ENCODE data around the gene AK4.
"Not testable (repeated sequence)": the region's sequence is repeated elsewhere in the genome, so short reads cannot be mapped to it uniquely, and the experiment has no call there.

Gene AK4

DNA sequence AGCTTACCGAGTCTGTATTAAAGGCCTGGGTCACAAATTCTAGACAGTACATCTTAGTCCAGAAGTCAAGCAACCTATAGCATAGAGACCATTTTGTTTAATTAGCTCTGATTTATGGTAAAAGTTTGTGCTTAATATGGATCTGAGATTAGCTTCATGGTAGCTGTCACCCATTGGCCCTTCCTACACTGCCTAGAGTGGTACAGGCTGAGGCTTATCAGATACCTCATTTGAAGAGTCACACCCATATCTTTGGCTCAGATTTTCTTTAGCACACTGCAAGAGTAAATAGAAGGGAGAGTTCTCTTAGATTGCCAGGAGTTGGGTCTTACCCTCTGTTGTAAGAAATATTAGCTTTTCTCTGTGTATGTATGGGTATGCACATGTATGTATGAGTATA, 3.6 kb downstream of the AK4 start:
- no peak for DNase-seq

DNA sequence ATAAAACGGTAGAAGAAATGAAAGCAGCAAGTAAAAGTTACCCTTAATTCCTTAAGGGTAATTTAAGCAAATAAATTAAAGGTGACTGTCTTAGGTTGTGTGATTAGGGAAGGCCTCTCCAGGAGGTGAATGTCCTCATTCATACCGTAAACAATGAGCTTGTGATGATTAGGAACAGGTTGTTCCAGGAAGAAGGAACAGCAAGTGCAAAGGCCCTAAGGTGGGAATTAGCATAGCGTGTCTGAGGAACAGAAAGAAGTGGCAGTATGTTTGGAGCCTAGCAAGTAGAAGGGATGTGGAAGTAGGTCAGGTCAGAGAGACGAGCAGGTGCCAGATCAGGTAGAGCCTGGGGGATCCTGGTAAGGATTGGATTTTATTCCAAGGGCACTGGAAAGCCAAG, 5.6 kb downstream of the AK4 start:
- DNase-seq, result no peak

DNA sequence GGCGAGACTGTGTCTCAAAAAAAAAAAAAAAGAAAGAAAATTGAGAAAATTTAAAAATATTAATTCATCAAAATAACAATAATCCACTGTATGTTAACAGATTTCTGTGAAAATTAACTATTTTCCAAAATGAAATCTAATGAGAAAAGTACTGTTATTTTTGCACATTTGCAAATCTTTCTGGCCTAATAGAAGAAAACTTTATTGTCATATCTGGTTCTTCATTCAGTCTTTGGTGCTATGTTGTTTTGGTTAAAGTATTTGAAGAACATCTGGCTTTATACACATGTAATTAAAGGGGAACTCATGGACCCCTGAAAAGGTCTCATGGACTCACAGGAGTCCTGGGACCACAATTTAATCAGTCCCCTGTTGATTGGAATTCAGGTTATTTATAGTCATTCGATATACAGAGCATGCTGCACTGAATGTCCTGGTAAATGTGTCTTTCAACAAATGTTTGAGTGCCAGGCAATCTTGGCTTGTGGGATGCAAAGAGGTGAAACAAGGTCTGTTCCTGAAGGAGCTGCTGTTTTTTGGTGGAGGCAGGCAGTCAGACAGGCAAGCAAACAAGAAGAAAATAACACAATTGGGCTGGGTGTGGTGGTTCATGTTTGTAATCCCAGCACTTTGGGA, 9.0 kb downstream of the AK4 start:
- no peak for DNase-seq

DNA sequence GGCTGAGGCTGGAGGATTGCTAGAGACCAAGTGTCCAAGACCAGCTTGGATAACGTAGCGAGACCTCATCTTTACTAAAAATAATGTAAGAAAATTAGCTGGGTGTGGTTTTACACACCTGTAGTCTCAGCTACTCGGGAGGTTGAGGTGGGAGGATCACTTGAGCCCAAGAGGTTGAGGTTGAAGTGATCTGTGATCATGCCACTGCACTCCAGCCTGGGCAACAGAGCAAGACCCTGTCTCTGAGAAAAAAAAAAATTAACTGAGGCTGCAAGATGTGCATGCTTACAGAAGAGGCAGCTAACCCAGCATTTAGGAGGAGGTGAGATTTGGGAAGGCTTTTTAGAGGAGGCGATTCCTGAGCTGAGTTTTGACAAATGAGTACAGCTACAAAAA, 9.5 kb downstream of the AK4 start:
- DNase-seq, result no peak

DNA sequence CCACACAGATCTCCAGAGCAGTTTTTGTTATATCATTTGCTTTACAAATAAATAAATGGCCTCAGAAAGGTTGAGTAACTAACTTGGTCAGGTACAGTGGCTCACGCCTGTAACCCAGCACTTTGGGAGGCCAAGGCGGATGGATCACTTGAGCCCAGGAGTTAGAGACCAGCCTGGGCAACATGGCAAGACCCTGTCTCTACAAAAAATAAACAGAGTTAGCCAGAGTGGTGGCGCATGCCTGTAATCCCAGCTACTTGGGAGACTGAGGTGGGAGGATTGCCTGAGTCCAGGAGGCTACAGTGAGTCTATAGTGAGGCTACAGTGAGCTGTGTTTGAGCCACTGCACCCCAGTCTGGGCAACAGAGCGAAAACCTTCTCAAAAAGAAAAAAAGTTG, 11.3 kb downstream of the AK4 start:
- DNase-seq, result not testable (repeated sequence)

DNA sequence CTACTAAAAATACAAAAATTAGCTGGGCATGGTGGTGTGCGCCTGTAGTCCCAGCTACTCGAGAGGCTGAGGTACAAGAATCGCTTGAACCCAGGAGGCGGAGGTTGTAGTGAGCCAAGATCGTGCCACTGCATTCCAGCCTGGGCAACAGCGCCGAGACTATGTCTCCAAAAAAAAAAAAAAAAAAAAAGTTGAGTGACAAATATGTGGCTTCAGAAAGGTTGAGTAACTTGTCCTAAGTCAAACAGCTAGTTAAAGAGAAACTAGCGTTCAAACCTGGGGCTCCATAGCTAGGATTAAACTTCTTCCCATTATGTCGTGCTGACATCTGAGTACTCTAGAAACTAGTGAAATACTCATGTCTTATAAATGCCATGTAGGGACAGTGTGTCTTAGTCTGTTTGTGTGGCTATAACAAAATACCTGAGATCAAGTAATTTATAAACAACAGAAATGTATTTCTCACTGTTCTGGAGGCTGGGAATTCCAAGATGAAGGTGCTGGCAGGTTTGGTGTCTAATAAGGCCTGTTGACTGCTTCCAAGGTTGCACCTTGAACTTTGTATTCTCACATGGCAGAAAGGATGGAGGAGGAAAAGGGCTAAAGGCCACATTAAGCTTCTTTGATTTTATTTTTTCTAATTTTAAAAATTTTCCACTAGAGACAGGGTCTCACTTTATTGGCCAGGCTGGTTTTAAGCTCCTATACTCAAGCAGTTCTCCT, 12.0 kb downstream of the AK4 start:
- no peak for DNase-seq

DNA sequence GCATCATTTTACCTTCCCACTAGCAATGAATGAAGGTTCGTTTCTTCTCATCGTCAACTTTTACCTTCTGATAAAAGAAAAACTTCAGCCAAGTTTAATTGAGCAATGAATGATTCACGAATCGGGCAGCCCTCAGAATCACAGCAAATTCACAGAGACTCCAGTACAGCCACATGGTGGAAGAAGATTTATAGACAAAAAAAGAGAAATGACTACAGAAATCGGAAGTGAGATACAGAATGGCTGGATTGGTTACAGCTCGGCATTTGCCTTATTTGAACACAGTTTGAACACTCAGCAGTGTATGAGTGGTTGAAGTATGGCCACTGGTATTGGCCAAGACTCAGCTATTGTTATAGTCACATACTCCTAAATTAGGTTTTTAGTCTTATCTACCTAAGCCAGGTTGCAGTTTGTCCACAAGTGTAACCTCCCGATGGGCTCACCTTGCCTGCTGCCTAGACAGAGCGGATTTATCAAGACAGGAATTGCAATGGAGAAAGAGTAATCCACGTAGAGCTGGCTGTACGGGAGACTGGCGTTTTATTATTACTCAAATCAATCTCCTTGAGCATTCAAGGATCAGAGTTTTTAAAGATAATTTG, 15.3 kb downstream of the AK4 start:
- no peak for DNase-seq

DNA sequence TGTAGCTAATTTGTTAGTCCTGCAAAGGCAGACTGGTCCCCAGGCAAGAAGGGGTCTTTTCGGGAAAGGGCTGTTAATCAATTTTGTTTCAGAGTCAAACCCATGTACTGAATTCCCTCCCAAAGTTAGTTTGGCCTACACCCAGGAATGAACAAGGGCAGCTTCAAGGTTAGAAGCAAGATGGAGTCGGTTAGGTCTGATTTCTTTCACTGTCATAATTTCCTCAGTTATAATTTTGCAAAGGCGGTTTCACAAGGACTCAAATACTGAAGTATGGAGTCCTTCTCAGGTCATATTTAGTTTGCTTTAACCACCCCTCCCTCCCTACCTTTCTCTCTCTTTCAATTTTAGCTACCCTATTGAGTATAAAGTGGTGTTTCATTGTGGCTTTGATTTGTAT, 16.1 kb downstream of the AK4 start:
- DNase-seq, result not testable (repeated sequence)

DNA sequence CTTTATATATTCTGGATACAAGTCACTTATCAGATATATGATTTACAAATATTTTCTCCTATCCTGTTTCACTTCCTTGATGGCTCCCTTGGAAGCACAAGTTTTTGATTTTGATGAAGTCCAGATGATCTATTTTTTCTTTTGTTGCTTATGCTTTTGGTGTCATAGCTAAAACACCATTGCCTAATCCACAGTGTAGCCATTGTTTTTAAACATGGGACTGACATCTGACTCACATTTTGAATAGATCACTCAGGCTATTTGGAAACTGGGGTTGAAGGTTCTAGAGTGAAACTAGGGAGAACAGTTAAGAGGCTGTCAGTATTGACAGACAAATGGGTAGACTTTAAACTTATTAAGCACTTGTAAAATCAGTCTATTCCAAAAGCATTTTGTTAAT, 16.6 kb downstream of the AK4 start:
- no peak for DNase-seq

DNA sequence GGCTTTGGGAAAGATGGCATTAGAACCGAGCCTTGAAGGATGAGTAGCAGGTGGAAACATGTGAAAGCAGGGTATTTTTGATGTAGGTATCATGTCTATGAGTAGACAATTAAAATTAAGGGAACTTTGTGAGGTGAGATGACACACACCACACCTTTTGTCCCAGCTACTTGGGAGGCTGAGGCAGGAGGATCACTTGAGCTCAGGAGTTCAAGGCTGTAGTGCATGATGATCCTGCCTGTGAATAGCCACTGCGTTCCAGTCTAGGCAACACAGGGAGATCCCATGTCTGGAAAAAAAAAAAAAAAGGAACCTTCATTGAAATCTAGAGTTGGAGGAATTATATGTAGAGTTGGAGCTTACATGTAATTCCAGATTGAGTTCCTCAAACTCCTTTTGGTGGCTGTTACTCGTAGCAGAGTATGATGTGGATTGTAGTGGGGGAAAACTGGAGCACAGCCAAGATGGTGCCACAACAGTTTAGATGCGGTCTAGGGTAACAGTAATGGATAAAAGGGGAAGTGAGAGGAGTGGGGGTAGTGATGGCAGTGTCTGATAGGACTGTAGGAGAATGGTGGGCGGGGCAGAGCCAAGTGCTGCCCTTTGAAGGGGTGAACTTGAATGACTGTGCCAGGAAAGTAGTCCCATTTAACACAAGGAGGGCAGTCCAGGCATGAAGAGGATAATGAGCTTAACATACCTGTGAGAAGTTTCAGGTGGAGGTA, 17.4 kb downstream of the AK4 start:
- no peak for DNase-seq

DNA sequence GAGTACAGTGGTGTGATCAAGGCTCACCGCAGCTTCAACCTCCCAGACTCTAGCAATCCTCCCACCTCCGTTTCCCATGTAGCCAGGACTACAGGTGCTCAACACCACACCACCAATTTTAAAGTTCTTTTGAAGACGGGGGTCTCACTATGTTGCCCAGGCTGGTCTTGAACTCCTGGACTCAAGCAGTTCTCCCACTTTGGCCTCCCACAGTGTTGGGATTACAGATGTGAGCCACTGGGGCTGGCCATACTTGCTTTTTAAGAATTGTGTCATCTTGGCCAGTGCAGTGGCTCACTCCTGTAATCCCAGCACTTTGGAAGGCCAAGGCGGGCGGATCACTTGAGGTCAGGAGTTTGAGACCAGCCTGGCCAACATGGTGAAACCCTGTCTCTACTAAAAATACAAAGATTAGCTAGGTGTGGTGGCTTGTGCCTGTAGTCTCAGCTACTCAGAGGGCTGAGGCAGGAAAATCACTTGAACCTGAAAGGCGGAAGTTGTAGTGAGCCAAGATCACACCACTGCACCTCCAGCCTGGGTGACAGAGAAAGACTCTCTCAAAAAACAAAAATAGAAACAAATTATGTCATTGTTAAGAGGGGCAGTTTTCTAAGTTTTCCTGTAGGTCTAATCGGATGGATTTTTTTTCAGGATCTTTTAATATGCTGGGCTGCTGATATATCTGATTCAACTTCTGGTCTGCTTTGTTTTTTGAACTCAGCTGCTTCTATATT, 18.7 kb downstream of the AK4 start:
- DNase-seq, result no peak

DNA sequence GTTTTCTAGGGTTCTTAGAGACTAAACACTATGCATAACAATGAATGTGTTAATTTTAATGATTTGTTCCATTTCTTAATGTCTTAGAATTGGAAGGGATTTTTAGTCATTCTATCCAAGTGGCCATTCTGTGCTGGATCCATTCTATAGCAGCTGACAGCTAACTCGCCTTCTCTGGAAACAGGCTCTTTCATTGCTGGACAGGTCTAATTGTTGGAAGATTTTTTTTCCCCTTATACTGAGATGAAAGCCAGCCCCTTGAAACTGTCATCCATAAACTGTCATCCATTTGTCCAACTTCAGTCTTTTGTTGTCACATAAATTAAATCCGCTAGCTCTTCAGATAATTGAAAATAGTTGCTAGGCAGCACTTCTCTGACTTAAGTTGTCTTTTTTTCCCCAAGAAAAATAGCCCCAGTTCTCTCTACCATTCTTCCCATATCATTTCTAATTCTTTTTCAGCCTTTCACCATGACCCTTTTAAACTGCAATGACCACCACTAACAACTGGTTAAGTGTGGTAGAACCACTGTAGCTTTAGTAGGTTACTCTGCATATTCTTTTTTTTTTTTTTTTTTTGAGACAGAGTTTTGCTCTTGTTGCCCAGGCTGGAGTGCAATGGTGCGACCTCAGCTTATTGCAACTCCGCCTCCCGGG, 19.7 kb downstream of the AK4 start:
- DNase-seq, result no peak

DNA sequence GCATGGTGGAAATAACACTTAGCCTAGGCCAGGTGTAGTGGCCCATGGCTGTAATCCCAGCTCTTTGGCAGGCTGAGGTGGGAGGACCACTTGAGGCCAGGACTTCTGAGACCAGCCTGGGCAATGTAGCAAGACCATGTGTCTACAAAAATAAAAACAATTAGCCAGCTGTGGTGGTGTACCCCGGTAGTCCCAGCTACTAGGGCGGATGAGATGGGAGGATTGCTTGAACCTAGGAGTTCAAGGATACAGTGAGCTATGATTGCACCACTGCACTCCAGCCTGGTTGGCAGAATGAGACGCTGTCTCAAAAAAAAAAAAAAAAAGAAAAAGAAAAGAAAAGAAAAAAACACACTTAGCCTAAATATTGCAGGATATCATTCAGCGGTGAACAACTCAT, 20.9 kb downstream of the AK4 start:
- DNase-seq, result no peak

DNA sequence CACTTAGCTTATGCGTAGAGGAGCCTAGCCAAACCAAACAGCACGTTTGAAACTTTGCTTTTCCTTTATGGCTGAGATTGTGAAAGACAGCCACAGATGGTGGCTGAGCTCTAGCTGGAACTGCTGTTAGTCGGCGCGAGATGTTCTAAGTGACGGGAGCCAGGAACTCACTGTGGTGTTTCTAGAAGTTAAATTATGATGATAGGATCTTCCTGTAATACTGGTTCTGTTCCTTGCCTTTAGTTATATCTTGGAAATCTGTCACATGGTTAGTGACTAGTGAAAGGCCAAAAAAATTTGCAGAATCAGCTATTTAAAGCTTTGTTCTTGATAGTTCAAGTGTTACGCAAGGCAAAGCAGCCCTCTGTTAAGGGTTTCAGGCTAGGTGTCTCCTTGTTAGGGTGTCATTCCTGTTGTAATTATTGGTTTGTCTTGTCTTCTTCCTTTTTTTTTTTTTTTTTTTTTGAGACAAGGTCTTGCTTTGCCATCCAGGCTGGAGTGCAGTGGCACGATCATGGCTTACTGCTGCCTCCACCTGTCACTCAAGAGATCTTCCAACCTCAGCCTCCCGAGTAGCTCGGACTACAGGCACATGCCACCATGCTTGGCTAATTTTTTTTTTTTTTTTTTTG, 22.6 kb downstream of the AK4 start:
- DNase-seq, result no peak

DNA sequence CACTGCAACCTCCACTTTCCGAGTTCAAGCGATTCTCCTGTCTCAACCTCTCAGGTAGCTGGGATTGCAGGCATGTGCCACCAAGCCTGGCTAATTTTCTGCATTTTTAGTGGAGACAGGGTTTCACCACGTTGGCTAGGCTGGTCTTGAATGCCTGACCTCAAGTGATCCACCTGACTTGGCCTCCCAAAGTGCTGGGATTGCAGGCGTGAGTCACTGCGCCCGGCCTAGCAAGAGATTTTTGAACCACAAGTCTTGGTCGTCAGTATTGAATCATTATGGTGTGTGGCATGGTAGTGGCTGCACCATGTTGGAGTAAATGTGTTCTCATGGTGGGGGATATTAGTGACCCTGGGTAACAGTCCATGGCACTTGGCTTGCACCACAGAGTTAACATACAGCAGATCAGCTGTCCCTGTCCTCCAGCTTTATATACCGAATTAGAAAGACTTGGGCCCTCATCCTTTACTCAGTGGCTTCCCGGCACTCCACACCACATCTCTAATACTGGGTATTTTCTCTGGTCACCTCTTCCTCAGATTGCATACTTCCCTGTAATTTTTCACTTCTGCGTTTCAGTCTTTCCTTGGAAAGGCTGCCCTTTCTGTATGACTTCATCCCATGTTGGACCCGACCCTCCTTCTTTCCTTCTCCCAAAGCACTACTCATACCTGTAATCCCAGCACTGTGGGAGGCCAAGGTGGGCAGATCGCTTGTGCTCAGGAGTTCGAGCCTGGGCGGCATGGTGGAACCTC, 25.1 kb downstream of the AK4 start:
- no peak for DNase-seq

DNA sequence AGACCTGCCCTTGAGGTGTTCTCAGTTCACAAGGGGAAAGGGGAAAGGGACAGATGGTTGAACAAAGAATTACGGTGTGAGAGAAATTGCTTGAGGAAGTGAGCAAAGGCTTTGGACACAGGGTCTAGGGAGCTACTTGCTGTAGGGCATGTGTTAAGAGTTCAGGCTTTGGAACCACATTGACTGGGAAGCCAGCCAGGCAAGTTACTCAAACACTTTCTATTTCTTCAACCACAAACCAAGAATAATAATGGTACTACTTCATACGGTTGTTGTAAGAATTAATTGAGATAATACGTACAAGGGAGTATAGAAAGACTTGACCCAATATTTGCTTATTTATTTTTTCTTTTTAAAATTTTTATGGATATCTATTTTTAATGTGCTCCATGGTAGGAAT, 26.6 kb downstream of the AK4 start:
- no peak for DNase-seq

DNA sequence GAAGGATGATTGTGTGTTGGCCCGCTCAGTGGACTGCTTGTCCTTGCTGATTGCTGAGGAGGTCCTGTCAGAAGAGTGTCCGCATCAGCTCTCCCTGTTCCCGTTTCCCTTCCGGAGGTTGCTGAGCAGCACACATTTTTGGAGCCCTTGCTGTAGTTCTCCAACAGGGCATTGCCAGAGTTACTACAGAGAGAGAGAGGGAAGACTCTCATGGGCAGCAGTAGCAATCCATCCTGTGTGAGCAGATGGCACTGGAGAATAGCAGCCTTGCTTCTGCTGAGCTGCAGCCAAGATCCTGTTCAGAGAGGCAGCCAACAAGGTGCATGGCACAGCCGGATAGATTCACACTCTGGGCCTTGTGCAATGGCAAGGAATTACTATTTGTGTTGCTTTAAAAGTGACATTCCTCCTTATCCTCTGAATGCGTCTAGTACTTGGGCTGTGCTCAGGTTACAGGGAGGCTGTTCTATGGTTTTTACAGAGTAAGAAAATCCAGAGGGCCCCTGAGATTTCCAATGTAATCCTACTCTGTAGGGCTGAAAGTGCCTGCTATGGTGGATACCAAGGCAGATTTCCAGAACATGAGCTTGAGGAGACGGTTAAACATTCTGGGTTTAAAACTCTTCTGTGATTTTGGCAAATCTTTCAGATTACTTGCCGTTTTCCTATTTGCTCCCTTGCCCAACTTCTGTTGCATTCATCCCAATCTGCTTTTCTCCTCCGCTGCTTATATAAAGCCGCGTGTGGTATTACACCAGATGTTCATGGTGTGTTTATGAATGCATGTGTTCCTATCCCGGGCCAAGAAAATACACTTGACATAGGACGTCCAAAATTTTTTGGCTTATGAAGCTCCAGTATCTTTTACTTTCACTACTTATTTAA, 27.4 kb downstream of the AK4 start:
- DNase-seq, result no peak

DNA sequence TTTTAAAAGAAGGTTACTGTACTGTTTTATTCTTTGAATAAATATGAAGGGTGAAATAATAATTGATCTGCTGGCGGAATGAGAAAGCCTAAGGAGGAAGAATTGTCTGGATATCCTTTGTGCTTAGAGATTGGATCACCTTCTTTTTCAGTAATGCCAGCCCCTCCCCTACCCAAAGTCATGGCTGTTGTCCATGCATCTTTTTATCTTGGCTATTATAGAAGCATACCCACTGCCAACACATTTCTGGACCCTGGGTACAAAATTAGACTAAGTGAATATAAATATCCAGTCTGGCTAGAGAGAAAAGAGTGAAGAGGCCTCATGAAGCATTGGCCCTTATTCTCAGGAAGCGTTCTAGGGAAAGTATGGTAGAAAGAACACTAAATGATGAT, 28.1 kb downstream of the AK4 start:
- DNase-seq, result no peak

DNA sequence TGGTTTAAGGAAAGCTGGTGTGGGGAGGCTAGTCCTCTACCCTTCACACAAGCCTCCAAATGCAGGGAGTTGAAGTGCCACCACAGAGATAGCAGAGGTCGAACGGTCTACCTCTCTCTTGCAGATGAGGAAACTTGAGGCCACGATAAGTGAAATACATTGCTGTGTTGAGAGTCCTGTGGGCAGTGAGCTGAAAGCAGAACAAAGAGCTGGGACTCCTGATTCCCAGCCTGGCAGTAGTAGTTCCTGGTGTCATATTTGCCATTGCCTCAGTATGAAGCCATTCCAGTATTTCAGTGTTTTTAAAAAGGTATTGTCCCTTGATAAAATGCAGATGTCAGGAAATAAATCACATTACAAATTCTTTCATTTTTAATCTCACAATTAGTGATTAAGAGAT, 28.6 kb downstream of the AK4 start:
- no peak for DNase-seq

DNA sequence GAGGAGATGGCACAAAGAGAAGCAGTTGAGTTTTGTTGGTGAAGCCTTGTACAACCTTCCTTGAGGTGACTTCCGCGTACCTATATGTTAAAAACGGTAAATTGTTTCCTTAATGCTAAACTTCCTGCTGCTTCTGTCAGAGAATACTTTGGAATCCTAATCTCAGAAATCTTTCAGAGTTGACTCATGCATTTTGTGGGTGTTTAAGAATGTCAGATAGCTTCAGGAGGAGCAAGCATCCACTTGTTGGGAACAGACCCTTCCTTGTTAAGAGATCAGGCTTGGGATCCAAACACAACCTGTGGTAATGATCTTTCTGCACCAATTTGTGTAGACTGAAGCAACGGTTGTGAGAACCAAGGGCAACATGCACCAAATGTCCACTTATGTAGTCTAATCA, 29.5 kb downstream of the AK4 start:
- DNase-seq, result no peak
